GM21515 (cell line): ENCODE measurements around the gene ZNF26.
A peak's percentile ranks its signal among the peaks of the same experiment; 100 is the strongest.
"Not testable (repeated sequence)": the region's sequence is repeated elsewhere in the genome, so short reads cannot be mapped to it uniquely, and the experiment has no call there.

Source experiments
- ATAC-seq: cut with Tn5 transposase; IDR thresholded peaks from one replicate; pipeline ENCODE4 v1.9.1; 2021; ENCODE audit not compliant: unreplicated experiment

Gene ZNF26, protein sequence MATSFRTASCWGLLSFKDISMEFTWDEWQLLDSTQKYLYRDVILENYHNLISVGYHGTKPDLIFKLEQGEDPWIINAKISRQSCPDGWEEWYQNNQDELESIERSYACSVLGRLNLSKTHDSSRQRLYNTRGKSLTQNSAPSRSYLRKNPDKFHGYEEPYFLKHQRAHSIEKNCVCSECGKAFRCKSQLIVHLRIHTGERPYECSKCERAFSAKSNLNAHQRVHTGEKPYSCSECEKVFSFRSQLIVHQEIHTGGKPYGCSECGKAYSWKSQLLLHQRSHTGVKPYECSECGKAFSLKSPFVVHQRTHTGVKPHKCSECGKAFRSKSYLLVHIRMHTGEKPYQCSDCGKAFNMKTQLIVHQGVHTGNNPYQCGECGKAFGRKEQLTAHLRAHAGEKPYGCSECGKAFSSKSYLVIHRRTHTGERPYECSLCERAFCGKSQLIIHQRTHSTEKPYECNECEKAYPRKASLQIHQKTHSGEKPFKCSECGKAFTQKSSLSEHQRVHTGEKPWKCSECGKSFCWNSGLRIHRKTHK

DNA sequence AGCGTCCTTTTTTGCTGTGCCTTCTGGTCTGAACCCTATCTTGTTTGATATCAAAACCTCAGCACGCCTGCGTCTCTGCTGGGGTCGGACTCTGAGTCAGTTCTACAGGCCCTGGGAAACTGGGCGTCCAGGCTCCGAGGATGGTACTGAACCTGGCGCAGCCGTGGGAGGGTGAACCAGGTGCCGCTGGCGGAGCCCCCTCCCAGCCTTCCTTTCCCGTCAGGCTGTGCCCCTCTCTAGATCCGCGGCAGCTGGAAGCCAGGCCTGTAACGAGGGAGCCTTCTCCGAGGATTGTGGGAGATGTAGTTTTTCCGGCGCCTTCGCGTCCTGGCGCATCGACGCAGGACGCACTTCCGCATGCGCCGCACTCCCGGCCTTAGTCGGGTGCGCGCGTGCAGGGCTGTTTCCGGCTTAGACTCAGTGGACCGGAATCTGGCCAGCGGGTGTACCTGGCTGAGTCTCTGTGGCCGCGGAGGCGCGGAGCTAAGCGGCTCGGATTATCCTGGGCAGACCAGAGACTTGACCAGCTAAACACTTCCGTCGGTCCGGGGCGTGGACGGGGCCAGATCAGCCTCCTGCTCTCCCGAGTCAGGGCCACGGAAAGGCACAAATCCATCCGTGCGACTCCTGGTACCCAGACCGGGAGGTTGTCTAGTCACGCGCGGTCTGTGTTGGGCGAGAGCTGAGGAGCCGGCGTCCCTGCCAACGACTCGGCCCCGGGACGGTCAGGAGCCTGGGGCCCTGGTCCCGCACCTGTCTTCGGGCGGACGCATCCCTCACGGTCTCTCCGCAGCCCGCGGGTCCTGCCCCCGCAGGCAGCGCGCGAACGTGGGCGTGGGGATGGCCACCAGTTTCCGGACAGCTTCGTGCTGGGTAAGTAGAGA, at the start of gene ZNF26:
ZNF26 (plus strand) TSS at position 367 of the 884 bp plus-strand sequence; CDS start at position 841, 474 bp downstream.
- peak; percentile 97 for ATAC-seq

DNA sequence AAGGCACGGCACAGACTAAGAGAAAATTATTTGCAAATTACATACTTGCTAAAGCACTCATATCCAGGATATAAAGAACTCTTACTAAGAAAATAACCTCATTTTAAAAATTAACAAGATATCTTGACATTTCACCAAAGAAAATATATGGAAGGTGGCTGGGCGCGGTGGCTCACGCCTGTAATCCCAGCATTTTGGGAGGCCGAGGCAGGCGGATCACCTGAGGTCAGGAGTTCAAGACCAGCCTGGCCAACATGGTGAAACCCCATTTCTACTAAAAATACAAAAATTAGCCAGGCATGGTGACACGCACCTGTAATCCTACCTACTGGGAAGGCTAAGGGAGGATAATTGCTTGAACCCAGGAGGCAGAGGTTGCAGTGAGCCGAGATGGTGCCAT, 49.2 kb upstream of the ZNF26 start:
- ATAC-seq: not testable (repeated sequence)

DNA sequence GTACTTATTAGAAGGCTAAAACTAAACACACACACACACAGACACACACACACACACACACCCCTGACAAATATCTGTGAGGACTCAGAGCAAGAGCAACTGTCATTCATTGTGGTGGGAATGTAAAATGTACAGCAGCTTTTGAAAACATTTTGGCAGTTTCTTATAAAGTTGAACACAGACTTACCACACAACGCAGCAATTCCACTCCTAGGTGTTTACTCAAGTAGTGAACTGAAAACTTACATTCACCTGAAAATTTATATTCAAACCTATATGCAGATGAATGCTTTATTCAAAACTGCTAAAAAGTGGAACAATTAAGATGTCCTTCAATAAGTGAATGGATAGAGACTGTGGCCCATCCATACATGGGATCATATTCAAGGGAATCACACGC, 48.7 kb upstream of the ZNF26 start:
- no peak for ATAC-seq

DNA sequence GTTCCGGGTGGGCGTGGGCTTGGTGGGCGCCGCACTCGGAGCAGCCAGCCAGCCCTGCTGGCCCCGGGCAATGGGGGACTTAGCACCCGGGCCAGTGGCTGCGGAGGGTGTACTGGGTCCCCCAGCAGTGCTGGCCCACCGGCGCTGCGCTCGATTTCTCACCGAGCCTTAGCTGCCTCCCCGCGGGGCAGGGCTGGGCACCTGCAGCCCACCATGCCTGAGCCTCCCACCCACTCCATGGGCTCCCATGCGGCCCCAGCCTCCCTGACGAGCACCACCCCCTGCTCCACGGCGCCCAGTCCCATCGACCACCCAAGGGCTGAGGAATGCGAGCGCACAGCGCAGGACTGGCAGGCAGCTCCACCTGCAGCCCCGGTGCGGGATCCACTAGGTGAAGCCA, 47.4 kb upstream of the ZNF26 start:
- not testable (repeated sequence) for ATAC-seq

DNA sequence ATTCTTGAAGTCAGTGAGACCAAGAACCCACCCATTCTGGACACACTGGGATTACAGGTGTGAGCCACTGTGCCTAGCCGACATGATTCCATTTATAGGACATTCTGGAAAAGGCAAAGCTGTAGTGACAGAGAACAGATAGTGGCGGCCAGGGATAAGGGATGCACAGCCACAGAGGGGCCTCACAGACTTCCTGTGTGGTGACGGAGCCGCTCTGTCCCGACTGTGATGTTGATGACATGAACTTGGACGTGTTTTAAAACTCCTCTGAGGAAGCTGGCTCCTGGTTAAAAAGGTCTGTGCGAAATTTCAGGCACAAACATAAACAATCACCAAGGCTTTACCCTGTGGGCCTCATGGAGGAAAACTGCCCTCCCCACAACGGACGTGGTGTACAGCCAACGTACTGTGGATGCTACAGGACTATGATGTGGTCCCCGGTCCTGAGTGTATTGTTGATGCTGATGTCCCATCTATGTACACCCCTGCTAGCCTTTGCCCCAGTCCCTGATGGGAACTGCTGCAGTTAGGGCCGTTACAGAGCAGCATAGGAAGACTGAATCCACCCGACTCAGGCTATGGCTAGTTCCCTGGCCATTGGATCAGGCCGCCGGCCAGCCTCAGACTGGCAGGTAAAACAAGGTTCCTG, 46.0 kb upstream of the ZNF26 start:
- ATAC-seq: no peak

DNA sequence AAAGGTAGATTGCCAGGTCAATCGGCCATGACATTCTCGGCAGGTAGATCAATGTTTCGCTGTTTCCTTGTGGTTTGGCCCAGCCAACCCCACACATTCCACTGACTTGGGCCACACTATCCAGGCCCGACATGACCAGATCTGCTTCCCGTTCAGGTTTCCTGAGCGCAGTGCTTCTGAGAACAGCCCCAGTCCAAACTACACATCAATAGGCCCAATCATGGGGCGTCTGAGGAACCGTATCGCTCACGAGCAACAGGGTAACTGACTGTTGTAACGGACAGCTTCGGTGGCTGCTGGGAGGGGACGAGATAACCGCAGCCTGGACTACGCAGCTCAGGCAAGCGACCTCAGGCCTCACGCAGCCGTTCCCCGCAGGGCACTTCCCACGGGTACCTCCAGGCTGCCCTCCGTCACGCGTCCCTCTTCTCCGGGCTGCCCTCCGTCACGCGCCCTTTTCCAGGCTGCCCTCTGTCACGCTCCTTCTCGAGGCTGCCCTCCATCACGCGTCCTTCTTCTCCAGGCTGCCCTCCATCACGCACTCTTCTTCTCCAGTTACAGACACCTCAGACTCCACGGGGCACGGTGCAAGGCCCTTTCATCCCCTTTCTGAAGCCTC, 44.7 kb upstream of the ZNF26 start:
- no peak for ATAC-seq

DNA sequence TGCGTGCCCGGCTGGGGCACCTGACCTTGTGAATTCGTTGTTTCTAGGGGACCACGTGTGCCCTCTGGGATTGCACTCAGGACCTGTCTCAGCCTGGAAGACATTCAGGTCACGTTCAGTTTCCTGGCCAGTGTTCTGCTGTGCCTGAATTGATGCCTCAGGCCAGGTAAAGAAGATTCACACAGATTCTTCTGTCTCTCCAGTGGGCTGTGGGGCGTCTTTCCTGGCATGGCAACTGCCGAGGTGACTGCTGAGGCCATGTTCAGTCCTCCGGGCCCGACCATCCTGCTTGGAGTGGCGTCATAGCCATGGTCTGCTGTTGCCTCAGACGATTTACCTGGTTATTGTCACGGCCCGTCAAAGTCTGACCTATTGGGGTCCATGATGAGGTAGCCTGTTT, 43.6 kb upstream of the ZNF26 start:
- ATAC-seq: no peak

DNA sequence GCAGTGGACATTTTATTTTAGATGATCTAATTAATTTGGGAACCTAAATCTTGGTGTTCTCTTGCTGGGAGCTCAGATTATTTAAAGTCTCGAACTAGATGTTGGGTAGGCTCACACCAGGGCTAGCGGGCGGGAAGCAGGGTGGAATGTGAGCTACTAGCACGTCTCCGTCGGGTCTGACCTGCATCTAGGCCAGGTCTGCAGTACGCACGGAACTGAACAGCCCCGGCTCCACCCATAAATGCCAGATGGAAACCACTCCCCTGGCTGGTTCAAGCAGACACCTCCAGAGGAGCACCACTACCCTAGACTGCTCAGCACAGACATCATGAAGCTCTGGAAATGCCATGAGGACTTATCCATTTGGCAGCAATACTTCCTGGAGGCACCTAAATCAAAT, 40.4 kb upstream of the ZNF26 start:
- ATAC-seq: no peak

DNA sequence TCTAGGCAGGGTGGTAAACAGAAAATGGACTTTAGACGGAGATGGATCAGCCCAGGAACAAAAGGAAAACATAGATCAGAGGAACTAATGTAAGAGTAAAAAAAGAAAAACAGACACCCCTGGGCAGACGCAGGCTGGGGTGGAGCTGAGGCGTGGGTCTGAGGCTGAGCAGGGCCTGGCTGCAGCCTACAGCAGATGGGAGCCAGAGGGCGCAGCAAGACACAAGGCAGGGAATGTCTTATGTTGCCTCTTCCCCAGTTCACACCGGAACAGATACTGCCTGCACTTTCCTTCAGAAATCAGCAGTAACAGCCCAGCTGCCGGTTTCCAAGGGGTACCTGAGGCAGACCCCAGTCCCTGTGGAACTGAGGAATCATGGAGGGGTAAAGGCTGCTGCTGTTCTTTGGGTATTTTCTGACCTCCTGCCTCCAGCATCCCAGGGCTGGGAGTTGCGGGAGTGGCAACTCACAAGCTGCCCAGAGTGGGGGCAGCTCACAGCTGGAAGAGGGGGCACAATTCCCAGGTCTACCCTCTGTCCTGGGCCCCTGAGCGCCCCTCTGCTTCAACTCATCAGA, 39.8 kb upstream of the ZNF26 start:
- no peak for ATAC-seq

DNA sequence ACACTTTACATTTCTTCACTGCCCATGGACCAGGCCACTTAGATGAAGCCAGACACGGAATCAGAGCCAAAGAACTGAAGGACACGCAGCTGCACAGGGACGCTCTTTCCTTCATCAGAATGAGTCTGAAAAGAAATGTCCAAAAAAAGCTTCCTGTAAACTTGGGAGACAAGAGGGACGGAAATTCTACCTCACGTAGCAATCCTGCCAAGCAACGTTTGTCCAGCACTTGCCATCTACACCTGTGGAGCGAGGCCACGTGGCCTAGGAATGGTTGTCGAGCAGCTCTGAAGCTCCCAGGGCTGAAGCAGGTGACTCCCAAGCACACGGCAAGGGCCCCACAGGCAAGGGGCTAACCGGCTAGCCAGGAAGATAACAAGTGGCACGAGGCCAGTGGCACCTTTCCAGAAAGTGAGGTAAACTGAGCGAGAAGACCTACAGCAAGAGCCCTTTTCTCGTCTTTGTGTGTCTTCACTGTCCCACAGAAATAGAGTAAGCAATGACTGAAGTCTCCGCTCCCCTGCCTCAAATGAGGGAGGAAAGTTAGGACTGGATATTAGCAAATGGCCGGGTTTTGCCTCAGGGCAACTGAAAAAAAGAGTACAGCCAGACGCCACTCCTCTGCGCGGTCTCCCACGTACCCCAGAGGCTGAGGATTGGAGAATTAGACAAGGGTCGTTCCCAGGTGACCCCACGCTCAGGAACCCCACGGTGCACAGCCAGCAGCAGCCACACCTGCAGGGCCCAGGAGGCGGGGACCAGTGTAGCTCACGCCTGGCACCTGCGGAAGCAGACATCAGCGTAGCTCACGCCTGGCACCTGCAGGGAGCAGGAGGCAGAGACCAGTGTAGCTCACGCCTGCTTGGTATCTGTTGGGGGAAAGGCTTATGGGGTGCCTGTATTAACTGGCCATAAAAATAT, 37.8 kb upstream of the ZNF26 start:
- ATAC-seq: no peak

DNA sequence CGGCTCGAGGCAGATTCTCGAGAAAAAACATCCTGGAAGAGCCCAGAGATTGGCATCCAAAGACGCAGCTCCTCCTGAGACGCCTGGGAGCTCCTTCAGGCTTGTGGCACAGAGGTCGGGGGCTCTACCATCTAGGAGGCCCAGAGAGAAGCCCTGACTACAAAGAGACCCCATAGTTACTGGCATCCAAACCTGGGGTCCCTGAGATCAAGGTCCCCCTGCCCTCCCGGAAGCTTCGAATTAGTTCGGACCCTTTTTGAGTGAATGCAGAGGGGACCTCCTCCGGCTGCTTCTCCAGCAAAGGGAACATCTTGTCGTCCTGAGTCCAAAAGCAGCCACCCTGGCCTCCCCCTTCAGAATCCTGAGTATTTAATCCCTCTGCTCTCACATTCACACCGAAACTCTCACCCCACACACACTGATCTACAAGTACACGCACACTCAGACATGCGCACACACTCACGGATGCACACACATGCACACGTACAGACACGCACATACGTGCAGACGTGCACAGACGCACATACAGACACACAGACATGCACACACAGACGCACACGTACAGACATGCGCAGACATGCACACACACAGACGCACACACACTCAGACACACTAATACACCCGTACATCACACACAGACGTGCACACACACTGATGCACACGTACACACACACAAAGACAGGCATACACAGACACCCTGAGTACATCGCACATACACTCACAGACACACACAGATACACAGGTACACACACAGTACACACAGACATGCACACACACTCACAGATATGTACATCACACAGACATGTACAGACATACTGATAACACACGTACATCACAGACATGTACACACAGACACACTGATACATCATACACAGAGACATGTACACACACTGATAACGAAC, 36.0 kb upstream of the ZNF26 start:
- ATAC-seq: no peak

DNA sequence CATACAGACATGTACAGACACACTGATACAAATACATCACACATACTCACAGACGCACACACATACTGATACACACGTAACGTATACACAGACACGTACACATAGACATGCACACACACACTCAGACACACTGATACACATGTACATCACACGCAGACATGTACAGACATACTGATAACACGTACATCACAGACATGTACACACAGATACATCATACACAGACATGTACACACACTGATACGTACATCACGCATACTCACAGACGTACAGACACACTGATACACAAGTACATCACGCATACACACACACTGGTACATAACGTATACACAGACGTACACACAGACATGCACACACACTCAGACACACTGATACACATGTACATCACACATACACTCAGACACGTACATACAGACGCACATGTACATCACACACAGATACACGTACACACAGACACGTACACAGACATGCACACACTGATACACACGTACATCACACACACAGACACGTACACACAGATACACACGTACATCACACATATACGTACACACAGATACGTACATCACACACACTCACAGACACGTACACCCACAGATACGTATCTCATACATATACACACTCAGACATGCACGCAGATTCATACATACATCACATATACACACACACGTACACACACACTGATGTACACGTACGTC, 35.2 kb upstream of the ZNF26 start:
- no peak for ATAC-seq

DNA sequence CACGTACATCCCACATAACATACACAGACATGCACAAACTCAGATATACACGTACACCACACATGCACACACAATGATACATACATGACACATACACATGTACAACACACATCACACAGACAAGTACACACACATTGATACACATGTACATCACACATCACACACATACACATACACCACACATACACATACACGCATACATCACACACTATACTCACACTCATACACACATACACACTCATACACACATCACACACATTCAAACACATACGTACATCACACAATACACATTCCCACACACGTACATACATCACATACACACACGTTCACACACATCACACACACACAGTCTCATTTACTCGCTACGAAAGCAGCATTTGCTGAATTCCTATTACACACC, 34.5 kb upstream of the ZNF26 start:
- ATAC-seq: no peak

DNA sequence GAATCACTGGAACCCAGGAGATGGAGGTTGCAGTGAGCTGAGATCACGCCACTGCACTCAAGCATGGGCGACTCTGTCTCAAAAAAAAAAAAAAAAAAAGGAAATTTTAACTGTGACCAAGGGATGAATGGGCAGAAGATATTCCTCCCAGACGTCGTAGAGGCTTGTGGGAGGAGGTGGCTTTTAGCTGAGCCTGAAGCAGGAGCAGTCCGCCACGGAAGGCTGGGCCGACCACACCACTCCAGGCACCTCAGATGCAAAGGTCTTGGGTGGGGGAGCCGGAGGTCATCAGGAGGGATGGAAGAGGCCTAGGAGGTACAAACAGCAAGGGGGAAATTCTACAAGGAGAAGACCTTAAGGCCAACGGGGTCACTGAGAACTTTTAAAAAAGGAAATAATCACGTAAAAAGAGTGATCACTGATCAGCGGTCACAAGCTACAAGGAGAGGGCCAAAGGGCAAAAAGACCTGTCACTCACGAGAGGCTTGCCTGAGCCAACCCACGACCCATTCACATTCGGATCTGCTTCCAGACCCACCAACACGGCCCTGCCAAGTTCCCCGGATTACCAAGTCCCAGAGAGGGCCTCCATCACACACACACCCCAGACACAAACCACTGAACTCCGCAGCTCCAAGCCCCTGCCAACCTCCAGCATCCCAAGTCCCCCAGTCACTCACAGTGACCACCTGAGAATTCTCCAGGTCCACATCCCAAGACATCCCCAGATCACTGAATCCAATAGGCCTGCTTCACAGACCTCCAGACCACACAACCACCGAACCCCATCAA, 33.6 kb upstream of the ZNF26 start:
- ATAC-seq: no peak

DNA sequence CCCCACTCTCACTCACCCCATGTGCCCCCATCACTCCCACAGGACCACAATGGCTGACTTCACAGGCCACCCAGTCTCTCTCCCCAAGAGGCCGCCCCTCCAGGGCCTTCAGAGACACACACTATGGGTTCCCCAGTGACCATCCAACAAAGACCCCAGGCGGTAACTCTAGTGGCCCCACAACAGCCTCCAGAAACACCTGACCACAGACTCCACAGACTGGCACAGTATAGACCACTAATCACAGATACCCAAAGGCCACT, 33.1 kb upstream of the ZNF26 start:
- no peak for ATAC-seq

DNA sequence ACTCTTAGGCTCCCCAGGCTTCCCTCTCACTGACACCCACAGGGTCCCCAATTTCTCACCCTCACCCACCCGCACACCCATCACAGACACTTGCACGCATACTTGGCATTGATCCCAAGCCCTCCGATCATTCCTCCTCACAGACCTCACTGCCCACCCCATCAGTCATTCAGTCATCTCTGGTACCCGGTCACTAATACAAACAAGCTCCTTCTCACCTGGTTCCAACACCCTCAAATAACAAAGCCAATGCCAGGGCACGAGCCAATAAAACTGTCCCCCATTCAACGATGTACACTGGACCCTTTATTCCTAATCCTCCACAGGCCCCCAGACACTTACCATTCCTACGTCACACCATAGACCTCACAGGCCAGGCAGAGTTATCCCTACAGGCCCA, 32.4 kb upstream of the ZNF26 start:
- no peak for ATAC-seq

DNA sequence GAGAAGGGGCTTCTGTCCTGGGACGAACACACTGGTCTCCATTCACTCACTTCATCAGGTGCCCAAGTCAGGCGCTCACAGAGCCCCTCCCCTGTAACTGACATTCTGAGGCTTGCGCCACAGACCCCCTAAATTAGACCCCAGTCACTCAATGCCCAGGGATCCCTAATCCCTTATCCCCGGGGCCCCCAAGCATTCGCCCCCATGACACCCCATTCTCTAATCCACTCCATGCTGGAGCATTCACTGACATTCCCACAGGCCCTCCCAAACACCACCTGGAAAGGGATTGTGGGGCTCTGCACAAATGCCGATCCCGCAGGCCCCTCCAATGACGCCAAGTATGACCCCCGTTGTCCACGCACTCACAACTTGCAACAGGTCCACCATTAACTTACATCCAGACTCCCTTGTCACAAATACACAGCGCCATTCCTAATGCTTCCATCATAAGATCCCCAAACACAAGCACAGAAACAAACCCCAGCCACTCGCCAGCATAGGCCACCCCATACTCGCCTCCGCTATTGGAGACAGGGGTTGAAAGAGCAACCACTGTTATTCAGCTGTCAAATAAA, 31.6 kb upstream of the ZNF26 start:
- no peak for ATAC-seq
